ENCODE measurements around the gene IL22RA2.

DNA sequence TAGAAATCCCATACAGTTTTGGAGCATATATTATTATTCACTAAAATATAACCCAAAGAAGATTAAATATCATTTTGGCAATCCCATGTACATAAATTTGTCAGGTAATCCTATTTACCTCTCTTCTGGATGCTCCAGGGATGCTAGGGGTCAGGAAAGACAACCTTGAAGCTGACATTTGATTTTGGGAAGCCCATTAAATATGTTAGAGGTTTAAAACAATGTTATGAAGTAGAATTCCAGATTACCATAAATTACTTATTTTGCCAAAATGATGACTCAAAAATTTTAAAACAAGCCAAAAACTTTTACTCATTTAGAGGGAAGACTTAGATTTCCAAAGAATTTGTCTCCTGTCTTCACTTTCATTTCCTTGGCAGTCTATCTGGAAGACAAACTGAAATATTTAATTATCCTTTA is 9.2 kb upstream of the IL22RA2 start:
- TF ChIP-seq, protein P1, sequence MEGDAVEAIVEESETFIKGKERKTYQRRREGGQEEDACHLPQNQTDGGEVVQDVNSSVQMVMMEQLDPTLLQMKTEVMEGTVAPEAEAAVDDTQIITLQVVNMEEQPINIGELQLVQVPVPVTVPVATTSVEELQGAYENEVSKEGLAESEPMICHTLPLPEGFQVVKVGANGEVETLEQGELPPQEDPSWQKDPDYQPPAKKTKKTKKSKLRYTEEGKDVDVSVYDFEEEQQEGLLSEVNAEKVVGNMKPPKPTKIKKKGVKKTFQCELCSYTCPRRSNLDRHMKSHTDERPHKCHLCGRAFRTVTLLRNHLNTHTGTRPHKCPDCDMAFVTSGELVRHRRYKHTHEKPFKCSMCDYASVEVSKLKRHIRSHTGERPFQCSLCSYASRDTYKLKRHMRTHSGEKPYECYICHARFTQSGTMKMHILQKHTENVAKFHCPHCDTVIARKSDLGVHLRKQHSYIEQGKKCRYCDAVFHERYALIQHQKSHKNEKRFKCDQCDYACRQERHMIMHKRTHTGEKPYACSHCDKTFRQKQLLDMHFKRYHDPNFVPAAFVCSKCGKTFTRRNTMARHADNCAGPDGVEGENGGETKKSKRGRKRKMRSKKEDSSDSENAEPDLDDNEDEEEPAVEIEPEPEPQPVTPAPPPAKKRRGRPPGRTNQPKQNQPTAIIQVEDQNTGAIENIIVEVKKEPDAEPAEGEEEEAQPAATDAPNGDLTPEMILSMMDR (IDR thresholded peaks at IDR 0.05) = no peak
- no peak for TF ChIP-seq OVOL2 (CRISPR knock-in tag; IDR thresholded peaks at IDR 0.05; ENCODE audit: borderline replicate concordance)
- TF ChIP-seq, protein P2, sequence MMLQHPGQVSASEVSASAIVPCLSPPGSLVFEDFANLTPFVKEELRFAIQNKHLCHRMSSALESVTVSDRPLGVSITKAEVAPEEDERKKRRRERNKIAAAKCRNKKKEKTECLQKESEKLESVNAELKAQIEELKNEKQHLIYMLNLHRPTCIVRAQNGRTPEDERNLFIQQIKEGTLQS (CRISPR knock-in tag; conservative IDR thresholded peaks at IDR 0.05) = no peak
- no peak for TF ChIP-seq SP1 (CRISPR knock-in tag; conservative IDR thresholded peaks at IDR 0.05)
- TF ChIP-seq IRF2 (CRISPR knock-in tag; IDR thresholded peaks at IDR 0.05; ENCODE audit: borderline replicate concordance, low read depth) = no peak
- TF ChIP-seq FOXP1 (CRISPR knock-in tag; IDR thresholded peaks at IDR 0.05; ENCODE audit: borderline replicate concordance) = no peak
- TF ChIP-seq, protein P3, sequence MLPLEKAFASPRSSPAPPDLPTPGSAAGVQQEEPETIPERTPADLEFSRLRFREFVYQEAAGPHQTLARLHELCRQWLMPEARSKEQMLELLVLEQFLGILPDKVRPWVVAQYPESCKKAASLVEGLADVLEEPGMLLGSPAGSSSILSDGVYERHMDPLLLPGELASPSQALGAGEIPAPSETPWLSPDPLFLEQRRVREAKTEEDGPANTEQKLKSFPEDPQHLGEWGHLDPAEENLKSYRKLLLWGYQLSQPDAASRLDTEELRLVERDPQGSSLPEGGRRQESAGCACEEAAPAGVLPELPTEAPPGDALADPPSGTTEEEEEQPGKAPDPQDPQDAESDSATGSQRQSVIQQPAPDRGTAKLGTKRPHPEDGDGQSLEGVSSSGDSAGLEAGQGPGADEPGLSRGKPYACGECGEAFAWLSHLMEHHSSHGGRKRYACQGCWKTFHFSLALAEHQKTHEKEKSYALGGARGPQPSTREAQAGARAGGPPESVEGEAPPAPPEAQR (CRISPR knock-in tag; IDR thresholded peaks at IDR 0.05) = no peak
- TF ChIP-seq, protein P4, sequence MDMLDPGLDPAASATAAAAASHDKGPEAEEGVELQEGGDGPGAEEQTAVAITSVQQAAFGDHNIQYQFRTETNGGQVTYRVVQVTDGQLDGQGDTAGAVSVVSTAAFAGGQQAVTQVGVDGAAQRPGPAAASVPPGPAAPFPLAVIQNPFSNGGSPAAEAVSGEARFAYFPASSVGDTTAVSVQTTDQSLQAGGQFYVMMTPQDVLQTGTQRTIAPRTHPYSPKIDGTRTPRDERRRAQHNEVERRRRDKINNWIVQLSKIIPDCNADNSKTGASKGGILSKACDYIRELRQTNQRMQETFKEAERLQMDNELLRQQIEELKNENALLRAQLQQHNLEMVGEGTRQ (CRISPR knock-in tag; IDR thresholded peaks at IDR 0.05) = no peak

All from WTC11 (cell line).